ENCODE results near the gene BCDIN3D.
A peak's percentile ranks its signal among the peaks of the same experiment; 100 is the strongest.
"Not testable (repeated sequence)": the region's sequence is repeated elsewhere in the genome, so short reads cannot be mapped to it uniquely, and the experiment has no call there.

Gene BCDIN3D

DNA sequence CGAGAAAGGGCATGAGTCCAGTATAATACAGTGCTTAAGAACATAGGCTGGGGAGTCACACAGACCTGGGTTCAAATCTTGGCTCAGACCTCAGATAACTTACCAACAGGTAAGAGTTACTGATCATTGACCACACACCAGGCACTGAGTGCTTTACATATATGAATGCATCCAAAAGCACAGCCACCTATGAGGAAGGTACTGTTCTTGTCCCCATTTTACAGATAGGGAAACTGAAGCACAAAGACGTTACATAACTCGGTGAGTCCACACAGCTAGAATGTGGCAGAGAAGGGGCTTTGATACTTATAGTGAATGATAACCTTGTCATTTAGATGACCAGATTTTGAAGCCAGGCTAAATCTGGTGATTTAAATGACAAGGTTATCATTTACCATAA, 33.2 kb upstream of the BCDIN3D start:
- DNase-seq, result no peak

GRCh38 chr12:49875115-49875720, 32.3 kb upstream of the BCDIN3D start:
- DNase-seq, result no peak

DNA sequence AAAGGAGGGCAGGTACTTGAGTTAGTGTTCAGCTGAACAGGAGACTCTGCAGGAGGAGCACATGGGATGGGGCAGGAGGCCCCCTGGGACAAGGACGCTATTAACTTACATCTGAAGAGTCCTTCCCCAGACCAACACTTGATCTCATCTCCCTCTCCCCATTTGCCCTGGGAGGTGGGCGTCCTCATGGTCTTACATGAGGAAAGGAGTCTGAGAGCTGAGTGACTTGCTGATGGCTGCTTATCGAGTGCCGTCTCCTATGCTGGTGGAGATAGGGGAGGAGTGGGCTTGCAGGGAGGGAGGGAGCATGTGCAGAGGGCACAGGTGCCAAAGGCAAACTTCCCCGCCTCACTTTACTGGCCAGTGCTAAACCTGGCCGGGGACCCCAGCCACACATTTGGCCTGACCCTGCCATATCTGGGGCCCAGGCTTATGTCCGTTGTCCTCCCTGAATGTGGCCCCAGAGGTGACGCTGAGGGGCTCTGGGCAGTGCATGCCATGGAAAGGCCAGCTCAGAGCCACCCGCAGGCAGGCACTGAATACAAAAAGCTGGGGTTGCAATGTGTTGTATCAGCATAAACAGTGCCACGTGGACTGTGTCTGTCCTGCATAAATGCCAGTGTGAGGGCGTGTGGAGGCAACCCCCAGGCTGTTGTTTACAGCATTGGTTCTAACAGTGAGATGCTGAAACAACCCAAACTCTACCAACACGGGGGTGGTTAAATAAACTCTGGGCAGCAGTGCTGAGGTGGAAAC, 31.4 kb upstream of the BCDIN3D start:
- no peak for DNase-seq

GRCh38 chr12:49873361-49873934, 30.5 kb upstream of the BCDIN3D start:
- no peak for DNase-seq

DNA sequence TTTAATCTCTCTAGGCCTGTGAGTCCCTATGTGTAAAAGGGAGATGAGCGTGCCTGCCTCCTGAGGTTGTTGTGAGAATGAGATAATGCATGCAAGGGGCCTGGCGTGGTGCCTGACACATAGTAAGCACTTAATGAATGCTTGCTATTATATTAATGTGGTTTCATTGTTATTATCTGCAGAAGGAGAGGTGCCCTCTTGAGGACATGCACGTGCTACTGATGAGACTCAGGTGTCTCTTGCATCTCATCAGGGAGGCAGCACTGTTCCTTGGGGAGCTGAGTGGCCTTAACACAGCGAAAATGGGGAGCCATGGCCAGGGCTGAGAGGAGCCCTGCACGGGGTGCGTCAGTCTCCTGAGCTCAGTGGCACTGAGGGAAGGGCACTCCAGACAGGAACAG, 29.9 kb upstream of the BCDIN3D start:
- DNase-seq, result no peak

- no peak for DNase-seq
Measured at GRCh38 chr12:49872381-49872780, 29.5 kb upstream of the BCDIN3D start.

- not testable (repeated sequence) for DNase-seq
Measured at GRCh38 chr12:49871811-49872251, 28.9 kb upstream of the BCDIN3D start.

DNA sequence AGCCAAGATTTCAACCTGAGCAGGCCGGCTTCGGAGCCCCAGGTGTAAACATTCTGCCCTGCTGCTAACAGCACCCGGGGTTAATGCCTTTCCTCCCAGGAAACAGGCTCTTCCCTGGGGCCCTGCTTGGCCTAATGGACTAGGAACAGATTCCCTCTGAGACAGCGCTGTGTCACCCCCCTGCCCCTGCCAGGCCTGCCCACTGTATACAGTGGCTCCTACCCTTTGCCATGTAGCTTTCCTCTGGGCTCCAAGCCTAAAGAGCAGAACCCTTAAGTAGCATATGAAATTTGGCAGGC, 28.3 kb upstream of the BCDIN3D start:
- no peak for DNase-seq

- DNase-seq, result no peak
Measured at GRCh38 chr12:49870501-49871262, 27.8 kb upstream of the BCDIN3D start.

DNA sequence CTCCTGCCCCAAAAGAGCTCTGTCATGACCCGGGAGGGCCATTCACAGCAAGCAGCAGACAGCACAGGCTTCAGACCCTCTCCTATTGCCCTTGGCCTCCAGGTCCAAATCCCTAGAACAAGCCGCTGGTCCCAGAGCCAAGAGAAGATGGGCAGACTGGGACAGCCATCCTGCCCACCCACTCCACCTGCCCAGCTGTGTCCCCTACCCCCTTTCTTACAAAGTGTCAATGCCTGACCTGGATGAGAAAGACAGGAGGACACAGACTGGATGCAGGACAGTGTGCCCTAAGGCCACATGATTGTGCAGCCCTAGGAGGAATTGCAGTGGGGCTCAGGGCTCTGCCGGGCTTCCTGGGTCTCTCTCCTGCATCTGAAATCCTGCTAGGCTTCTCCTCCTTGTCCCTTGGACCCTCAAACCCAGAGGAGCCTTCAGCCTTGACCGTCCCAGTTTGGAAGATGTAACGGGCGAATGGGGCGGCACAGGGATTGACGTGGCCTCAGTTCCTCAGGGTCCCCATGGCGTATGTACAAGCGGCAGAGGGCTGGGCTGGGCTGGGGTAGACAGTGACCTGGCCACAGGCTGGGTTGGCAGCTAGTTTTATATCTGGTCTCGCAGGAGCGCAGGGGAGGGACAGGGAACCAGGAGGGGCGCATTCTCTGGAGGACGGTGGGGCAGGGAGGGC, 27.1 kb upstream of the BCDIN3D start:
- DNase-seq, result no peak

- DNase-seq, result peak; percentile 78
Measured at GRCh38 chr12:49868952-49869815, 26.3 kb upstream of the BCDIN3D start.

GRCh38 chr12:49868449-49868848, 25.5 kb upstream of the BCDIN3D start:
- DNase-seq, result no peak

DNA sequence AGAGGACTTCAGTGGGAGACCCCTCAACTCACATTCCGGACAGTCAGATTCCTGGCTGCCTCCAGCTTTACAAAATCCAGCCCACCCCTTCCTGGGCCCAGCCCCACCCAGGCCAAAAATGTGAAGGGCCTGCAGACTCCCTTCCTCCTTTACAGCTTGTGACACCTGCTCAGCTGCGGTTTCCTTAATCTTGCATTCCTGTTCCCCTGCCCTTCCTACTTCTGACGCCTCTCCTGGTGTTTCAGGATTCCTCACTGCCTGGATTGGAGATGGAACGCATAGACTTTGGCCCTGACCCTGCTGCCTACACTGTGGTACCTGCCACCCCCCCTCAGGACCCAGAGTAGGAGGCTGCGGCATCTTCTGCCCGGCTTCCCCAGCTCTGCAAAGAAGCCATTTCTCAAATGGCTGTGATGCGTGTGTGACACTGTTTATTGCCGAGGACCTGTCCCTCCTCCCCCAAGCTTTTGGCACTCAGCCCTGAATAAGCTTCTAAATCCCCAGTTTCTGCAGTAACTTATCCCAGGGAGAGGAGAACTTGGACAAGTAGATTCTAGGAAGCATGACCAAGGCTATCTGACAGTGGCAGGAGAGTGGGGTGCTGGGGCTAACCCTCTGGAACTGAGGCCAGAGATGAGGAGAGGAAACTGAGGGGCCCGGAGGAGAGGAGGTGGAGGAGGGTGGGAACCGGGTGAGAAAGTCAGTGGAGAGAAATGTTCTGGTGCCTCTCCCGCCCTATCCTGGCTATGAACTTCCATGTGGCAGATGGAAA, 24.9 kb upstream of the BCDIN3D start:
- no peak for DNase-seq

DNA sequence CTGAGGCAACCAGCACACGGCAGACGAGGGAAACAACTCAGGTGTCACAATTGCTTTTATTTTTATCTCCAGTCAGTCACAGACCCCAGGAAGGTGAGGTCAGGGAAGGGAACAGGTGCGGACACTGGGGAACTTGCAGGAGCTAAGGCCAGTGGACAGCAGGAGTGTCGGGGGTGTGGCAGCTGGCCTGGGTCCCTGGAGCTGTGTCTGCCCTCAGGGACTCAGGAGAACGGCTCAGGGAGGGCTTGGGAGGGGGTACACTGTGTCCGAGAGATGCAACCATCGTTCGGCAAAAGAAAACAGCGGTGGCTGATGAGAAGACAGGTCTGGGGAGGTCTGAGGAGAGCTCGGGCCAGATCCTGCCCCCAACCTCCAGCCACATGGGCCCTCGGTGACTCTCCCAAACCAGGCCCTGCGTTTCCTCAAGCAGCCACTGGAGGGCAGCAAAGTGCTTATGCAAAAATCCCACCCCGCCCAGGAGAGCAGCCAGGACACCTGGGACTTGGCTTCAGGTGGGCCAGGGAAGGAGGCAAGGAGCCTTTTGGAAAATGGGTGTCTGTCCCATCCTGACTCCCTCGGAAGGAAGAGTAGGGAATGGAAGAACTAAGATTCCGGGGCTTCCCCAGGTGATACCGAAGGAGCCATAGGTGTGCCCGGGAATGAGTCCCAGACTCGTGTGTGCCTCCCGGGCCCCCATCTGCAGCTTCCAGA, 24.1 kb upstream of the BCDIN3D start:
- DNase-seq, result peak; percentile 44

DNA sequence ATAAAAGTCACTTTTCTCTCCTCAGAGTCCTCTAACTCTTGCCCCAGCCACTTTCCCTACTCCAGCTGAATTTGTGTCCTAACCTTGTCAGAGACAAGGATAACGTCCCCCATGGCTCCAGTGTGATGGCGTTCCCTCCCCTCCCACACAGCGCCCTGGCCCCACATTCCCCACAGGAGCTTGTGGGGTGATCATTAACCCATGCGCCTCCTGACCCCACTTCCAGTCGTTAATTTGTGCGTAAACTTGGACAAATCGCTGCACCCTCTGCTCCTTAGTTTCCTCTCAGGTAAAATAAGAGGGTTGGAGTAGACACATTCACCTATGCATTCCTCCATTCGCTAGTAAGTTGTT, 22.9 kb upstream of the BCDIN3D start:
- no peak for DNase-seq

GRCh38 chr12:49865109-49865781, 22.3 kb upstream of the BCDIN3D start:
- DNase-seq, result no peak

- no peak for DNase-seq
Measured at GRCh38 chr12:49864798-49865090, 21.8 kb upstream of the BCDIN3D start.

- DNase-seq, result no peak
Measured at GRCh38 chr12:49863946-49864797, 21.3 kb upstream of the BCDIN3D start.

- DNase-seq, result not testable (repeated sequence)
Measured at GRCh38 chr12:49860921-49861320, 18.0 kb upstream of the BCDIN3D start.

Data from NCI-H2107 (cell line).